Measurements from ENCODE around the gene USF2.

- TF ChIP-seq CTCF (IDR thresholded peaks at IDR 0.05) (no peak), POLR2A (IDR thresholded peaks at IDR 0.05) (no peak)
Measured at GRCh38 chr19:35328851-35329285, 60.1 kb downstream of the USF2 start, which contains the start of gene CD22.
